Fibroblast of mammary gland (primary cell): Measurements from ENCODE around the gene SLC10A3.

Experiments
- DNase-seq: peaks from one replicate; pipeline ENCODE4 v3.0.0-alpha.2; 2010; ENCODE audit warnings: low read depth
- H3K4me3 ChIP-seq: 2 replicates; pipeline ENCODE4 v1.5.1; 2011; ENCODE audit warnings: low read depth, mild to moderate bottlenecking, low read length, moderate library complexity; ENCODE audit not compliant: control insufficient read depth
- CTCF ChIP-seq: conservative IDR thresholded peaks from 2 replicates; pipeline ENCODE4 v1.5.1; 2011; ENCODE audit warnings: low read depth, low read length, inconsistent platforms; ENCODE audit not compliant: control insufficient read depth, insufficient read depth

The SLC10A3 gene

DNA sequence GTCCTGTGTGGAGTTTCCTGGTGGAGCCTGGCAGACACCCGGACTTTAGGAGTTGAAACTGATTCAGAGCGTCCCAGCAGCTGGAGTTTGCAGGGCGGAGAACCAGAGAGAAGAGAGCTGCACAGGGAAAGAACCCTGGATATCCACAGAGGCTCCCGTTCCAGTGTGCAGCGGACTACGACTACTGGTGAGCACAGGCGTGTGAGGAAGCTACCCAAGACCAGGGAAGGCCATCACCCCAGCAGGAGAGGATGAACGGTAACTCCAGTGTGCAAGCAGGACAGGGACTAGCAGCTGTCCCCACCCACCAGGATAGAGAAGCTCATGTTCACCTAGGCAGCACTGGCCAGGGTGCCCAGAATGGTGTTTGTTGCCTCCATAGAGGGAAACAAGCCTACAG, 13.6 kb downstream of the SLC10A3 start:
- H3K4me3 ChIP-seq: no peak overlapping the region
- no peak for TF ChIP-seq CTCF
- no peak for DNase-seq

GRCh38 chrX:154473683-154474082, 16.7 kb downstream of the SLC10A3 start:
- TF ChIP-seq CTCF: no peak
- H3K4me3 ChIP-seq: no peak overlapping the region
- DNase-seq: no peak

GRCh38 chrX:154472685-154473632, 17.5 kb downstream of the SLC10A3 start:
- no peak for DNase-seq
- no peak for TF ChIP-seq CTCF
- H3K4me3 ChIP-seq: no peak overlapping the region

DNA sequence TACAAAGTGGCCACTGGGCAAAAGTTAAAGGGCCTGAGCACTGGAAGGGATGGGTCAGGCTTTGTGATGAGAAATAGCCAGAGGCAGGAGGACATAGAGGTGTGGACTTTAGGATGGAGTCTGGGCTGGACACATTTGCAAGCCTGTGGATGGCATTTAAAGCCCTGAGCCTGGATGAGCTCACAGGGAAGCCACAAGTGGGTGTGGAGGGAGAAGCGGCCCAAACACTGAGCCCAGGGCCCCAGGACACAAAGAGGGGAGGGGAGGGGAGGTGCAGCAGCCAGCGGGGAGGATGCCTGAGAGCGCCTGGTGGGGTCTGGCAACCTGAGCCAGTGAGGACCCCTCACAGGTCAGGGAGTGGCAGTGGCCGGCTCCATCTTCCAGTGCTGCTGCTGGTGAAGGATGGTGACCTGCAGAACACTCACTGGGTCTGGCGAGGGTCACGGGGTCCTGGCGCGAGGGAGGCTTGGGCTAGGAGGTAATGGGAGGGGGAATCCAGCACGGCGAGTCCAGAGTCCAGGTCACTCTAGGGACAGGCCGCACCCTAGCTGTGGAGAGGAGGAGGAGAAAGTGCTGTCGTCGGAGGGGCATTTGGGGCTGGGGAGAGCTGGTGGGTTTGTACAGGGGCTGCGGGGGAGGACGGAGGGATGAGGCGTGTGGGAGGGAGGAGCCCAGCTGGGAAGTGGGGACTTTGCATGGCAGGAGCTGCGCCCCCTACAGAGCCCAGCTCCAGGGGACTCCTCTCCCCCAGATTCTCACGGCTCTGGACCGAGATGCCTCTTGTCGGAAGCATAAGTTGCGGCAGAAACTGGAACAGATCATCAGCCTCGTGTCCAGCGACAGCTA, 18.4 kb downstream of the SLC10A3 start:
- no peak for TF ChIP-seq CTCF
- DNase-seq: no peak
- no peak overlapping the region for H3K4me3 ChIP-seq

GRCh38 chrX:154470914-154471568, 19.4 kb downstream of the SLC10A3 start:
- no peak for DNase-seq
- H3K4me3 ChIP-seq: no peak overlapping the region
- TF ChIP-seq CTCF: no peak

GRCh38 chrX:154470434-154470833, 20.0 kb downstream of the SLC10A3 start:
- no peak overlapping the region for H3K4me3 ChIP-seq
- no peak for DNase-seq
- no peak for TF ChIP-seq CTCF
